BE2C (cell line): ENCODE measurements around the gene ADGRD2.

Source experiments
- DNase-seq: peaks from one replicate; pipeline ENCODE4 v3.0.0-alpha.2; 2020
- H3K27me3 ChIP-seq: fragments of 250-450 bp; sonication (Bioruptor Pico); 2 replicates; pipeline ENCODE4 v1.5.1; 2020; ENCODE audit warnings: mild to moderate bottlenecking
- H3K36me3 ChIP-seq: fragments of 250-450 bp; sonication (Bioruptor Pico); 2 replicates; pipeline ENCODE4 v1.5.1; 2020; ENCODE audit warnings: mild to moderate bottlenecking
- H3K4me1 ChIP-seq: fragments of 250-450 bp; sonication (Bioruptor Pico); 2 replicates; pipeline ENCODE4 v1.5.1; 2020
- H3K4me3 ChIP-seq: 2 replicates; pipeline ENCODE4 v1.5.1; 2011; ENCODE audit warnings: low read depth, low read length
- H3K9me3 ChIP-seq: fragments of 250-450 bp; sonication (Bioruptor Pico); 2 replicates; pipeline ENCODE4 v1.5.1; 2020
- CTCF ChIP-seq: IDR thresholded peaks from 2 replicates; pipeline ENCODE4 v1.5.1; 2012; ENCODE audit warnings: mild to moderate bottlenecking, low read depth, low read length

ADGRD2 gene

GRCh38 chr9:124457079-124457886 is 7.0 kb downstream of the ADGRD2 start:
- no peak for DNase-seq
- TF ChIP-seq CTCF: no peak
- Histone ChIP-seq H3K4me3 (no peak overlapping the region), H3K27me3 (no peaks in the 10 kb centered on the region), H3K4me1 (no peaks in the 10 kb centered on the region), H3K36me3 (no peaks in the 10 kb centered on the region), H3K9me3 (no peaks in the 10 kb centered on the region)

- DNase-seq: no peak
These were observed 7.7 kb downstream of the ADGRD2 start for GRCh38 chr9:124457887-124458431.

GRCh38 chr9:124458441-124458840 is 8.2 kb downstream of the ADGRD2 start:
- Histone ChIP-seq H3K4me3 (no peak overlapping the region), H3K4me1 (no peaks in the 10 kb centered on the region), H3K27me3 (no peaks in the 10 kb centered on the region), H3K36me3 (no peaks in the 10 kb centered on the region), H3K9me3 (no peaks in the 10 kb centered on the region)
- no peak for DNase-seq
- no peak for TF ChIP-seq CTCF

More at GRCh38 chr9:124457887-124458431, 7.7 kb downstream of the ADGRD2 start:
- no peaks in the 10 kb centered on the region for H3K36me3 ChIP-seq
- no peaks in the 10 kb centered on the region for H3K9me3 ChIP-seq
- H3K4me1 ChIP-seq: no peaks in the 10 kb centered on the region
- no peak for TF ChIP-seq CTCF
- no peaks in the 10 kb centered on the region for H3K27me3 ChIP-seq
- no peak overlapping the region for H3K4me3 ChIP-seq

- Histone ChIP-seq H3K9me3 (no peaks in the 10 kb centered on the region; the same call in 1 of the 2 replicates), H3K4me3 (no peak overlapping the region), H3K4me1 (no peaks in the 10 kb centered on the region), H3K36me3 (no peaks in the 10 kb centered on the region), H3K27me3 (no peaks in the 10 kb centered on the region)
- no peak for DNase-seq
- no peak for TF ChIP-seq CTCF
These were observed 12.5 kb downstream of the ADGRD2 start for GRCh38 chr9:124462739-124463138.

GRCh38 chr9:124465736-124466135 is 15.5 kb downstream of the ADGRD2 start:
- no peak for DNase-seq

More at GRCh38 chr9:124465736-124466135, 15.5 kb downstream of the ADGRD2 start:
- H3K9me3 ChIP-seq: no peaks in the 10 kb centered on the region; the same call in 1 of the 2 replicates
- H3K4me3 ChIP-seq: no peak overlapping the region
- H3K36me3 ChIP-seq: no peaks in the 10 kb centered on the region
- no peak for TF ChIP-seq CTCF
- no peaks in the 10 kb centered on the region for H3K27me3 ChIP-seq
- H3K4me1 ChIP-seq: no peaks in the 10 kb centered on the region
